ENCODE data around the gene PIK3C2B. TPM values are rescaled to one million over a fixed set of nuclear protein-coding genes. Genes with fewer than 3 reads are reported as not detected.

Gene PIK3C2B
- total and polyA plus RNA-seq, 2 of the 8 experiments (the other 6 are each of a cell fraction or from before 2014, with no cell fraction given): 20.4 to 36.7 TPM

- peaks cover 0 to 5% (median under 1%) of the 10 kb centered on the region in 4 experiments; a peak in 2 of 7 replicates for H3K4me1 ChIP-seq (replicated peaks in 1 of 4; ENCODE audit: control insufficient read depth in 3 of 4, insufficient read depth in 4 of 4, low read length in 3 of 4)
- POLR2A ChIA-PET (ENCODE audit: partially characterized antibody): interaction anchor here (1.0 to 1.9 kb wide), 2 partner anchors 15 to 42 kb away, joined by 3 to 4 read pairs; no protein-coding TSS in a partner anchor
- no peaks in the 10 kb centered on the region for H3K9me3 ChIP-seq (ENCODE audit: insufficient read depth in 2 of 2, low read depth in 1 of 2, low read length in 1 of 2)
- peaks cover 2 to 10% (median 2%) of the 10 kb centered on the region in 4 experiments; a peak in 5 of 8 replicates for H3K36me3 ChIP-seq (ENCODE audit: control insufficient read depth in 2 of 4, insufficient read depth in 4 of 4, low read length in 3 of 4)
- no peak overlapping the region for H2BK120ac ChIP-seq (replicated peaks; ENCODE audit: low read depth, low read length)
- no peak overlapping the region for H3K56ac ChIP-seq (replicated peaks; ENCODE audit: insufficient read length, low read depth, low read length)
- FAIRE-seq (no peak), DNase-seq (ENCODE audit: low read depth in 1 of 2, low spot score in 2 of 2) (no peak)
- no peak overlapping the region for H3K27ac ChIP-seq (ENCODE audit: low read depth, low read length)
- H4K8ac ChIP-seq (ENCODE audit: extremely low read depth, insufficient read depth, low read length): no peak overlapping the region
- CTCF ChIA-PET (ENCODE audit: partially characterized antibody): interaction anchor here (1.0 to 47.3 kb wide), 4 partner anchors 17 to 33 kb away, joined by 3 to 2124 read pairs (median 18); partner anchors contain the start of genes MDM4 and PIK3C2B
- no peak overlapping the region for H3K4ac ChIP-seq (replicated peaks; ENCODE audit: insufficient read length, low read depth, low read length)
- H3K9ac ChIP-seq (replicated peaks in 1 of 4; ENCODE audit: extremely low read depth in 1 of 4, low read depth in 3 of 4, low read length in 3 of 4): no peak overlapping the region
- no peak overlapping the region for H2BK20ac ChIP-seq (ENCODE audit: low read length)
- no peak overlapping the region for H2BK5ac ChIP-seq (ENCODE audit: low read depth, low read length)
- no peaks in the 10 kb centered on the region for H4K20me1 ChIP-seq (replicated peaks in 1 of 2; ENCODE audit: control insufficient read depth in 1 of 2, insufficient read depth in 2 of 2, low read length in 2 of 2)
- H3K23ac ChIP-seq (ENCODE audit: insufficient read length): no peak overlapping the region
- no peak overlapping the region for H4K91ac ChIP-seq (replicated peaks; ENCODE audit: insufficient read length, low read length)
- 0 out of 2 replicates have a peak, but pooled peaks cover 2% of the 10 kb centered on the region for H3K79me1 ChIP-seq (ENCODE audit: low read depth, low read length)
- 100% methylated on average over 3 of the region's 3 CpGs; no CpG with 5 or more reads in 1 of the 2 experiments for WGBS, 2 experiments (ENCODE audit: extremely low coverage in 1 of 2, insufficient coverage in 1 of 2, insufficient read length in 1 of 2, insufficient replicate concordance in 2 of 2, low coverage in 1 of 2, low lambda C conversion rate in 2 of 2, missing lambda C conversion rate in 1 of 2)
- no peak overlapping the region for H3K14ac ChIP-seq (ENCODE audit: insufficient read length)
- H4K5ac ChIP-seq (ENCODE audit: insufficient read length, low read depth, low read length): no peak overlapping the region
- no peak overlapping the region for H3K18ac ChIP-seq (ENCODE audit: extremely low read depth, low read length)
- H2AK5ac ChIP-seq (ENCODE audit: low read depth, low read length): no peak overlapping the region
- no peak overlapping the region for H3K4me3 ChIP-seq (ENCODE audit: extremely low read depth in 1 of 4, insufficient read depth in 2 of 4, low read depth in 3 of 4, low read length in 4 of 4)
- H2BK12ac ChIP-seq (ENCODE audit: low read depth, low read length): no peak overlapping the region
- no peaks in the 10 kb centered on the region for H3K27me3 ChIP-seq (replicated peaks in 1 of 4; ENCODE audit: control insufficient read depth in 3 of 4, extremely low read depth in 1 of 4, insufficient read depth in 3 of 4, low read length in 3 of 4)
- TF ChIP-seq BACH1 (IDR thresholded peaks at IDR 0.05; ENCODE audit: low read length): no peak
- no peak for TF ChIP-seq ASH2L (IDR thresholded peaks at IDR 0.05; ENCODE audit: low read length)
- TF ChIP-seq SRF (IDR thresholded peaks at IDR 0.05; ENCODE audit: low read depth, low read length): no peak
- no peak for TF ChIP-seq EZH2 (IDR thresholded peaks at IDR 0.05; ENCODE audit: low read depth, low read length, severe bottlenecking)
- no peak for TF ChIP-seq HDAC6 (IDR thresholded peaks at IDR 0.05; ENCODE audit: low read depth, low read length)
- no peak for TF ChIP-seq SIX5 (IDR thresholded peaks at IDR 0.05; ENCODE audit: low read depth, low read length)
- no peak for TF ChIP-seq HDAC2 (IDR thresholded peaks at IDR 0.05; ENCODE audit: borderline replicate concordance in 1 of 2, low read depth in 2 of 2, low read length in 2 of 2)
- no peak for TF ChIP-seq RBBP5 (IDR thresholded peaks at IDR 0.05; ENCODE audit: borderline replicate concordance, low read depth, low read length)
- no peak for TF ChIP-seq ATF2 (IDR thresholded peaks at IDR 0.05; ENCODE audit: low read length)
- TF ChIP-seq KDM5A (IDR thresholded peaks at IDR 0.05; ENCODE audit: low read length): no peak
- H2AFZ ChIP-seq (ENCODE audit: low read length): no peak overlapping the region
- H3K79me2 ChIP-seq (ENCODE audit: control insufficient read depth in 1 of 2, insufficient read depth in 2 of 2, low read length in 2 of 2): no peaks in the 10 kb centered on the region
- no peak overlapping the region for H3K4me2 ChIP-seq (ENCODE audit: insufficient read depth in 1 of 2, low read depth in 2 of 2, low read length in 2 of 2)
- no peak overlapping the region for H2BK15ac ChIP-seq (ENCODE audit: low read length)
- H3K23me2 ChIP-seq (ENCODE audit: low read depth, low read length): no peaks in the 10 kb centered on the region
Observed at GRCh38 chr1:204464187-204464631, 30.4 kb downstream of the PIK3C2B start.
